ENCODE data around the gene TFPI.

- TF ChIP-seq RFX5 (IDR thresholded peaks at IDR 0.05; ENCODE audit: low read depth, low read length) (no peak), MAX (IDR thresholded peaks at IDR 0.05; ENCODE audit: low read depth, low read length) (no peak), USF1 (IDR thresholded peaks at IDR 0.05; ENCODE audit: borderline replicate concordance, extremely low read length, insufficient read depth, low read depth, low read length) (no peak)
These were observed 12.5 kb upstream of the TFPI start for GRCh38 chr2:187566712-187567111.

Data from GM12878 (cell line).